ENCODE data around the gene LMO1.

Gene LMO1

DNA sequence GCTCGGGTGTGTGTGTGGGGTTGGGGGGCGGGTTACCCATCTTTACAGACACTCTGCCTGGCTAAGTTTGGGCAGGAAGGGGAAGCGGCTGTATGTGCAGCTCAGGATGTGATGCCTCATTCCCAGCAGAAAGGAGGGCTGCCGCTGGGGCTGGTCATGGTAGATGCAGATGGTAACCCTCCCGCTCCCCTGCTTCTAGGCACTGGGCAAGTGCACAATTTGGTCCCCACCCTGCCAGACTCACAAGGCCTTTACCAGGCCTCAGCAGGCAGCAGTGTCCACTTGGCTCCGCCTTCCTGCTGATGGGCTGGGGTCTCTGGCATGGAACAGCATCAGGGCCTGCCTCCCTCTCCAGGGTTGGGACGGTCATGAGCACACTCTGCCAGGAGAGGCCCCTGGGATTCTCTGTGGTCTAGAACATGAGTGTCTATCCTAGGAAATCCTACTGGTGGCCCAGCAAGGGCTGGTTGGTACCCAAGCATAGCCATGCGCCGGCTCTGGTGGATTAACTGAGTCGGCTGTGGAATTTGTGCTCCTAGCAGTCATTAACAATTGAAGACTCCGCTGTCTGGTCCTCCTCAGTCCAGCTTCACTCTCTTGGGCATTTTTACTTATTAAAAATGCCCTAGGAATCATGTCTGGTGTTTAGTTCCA, 4.2 kb downstream of the LMO1 start:
- Histone ChIP-seq H3F3A (ENCODE audit: control insufficient read depth, insufficient read depth) (no peaks in the 10 kb centered on the region), H3K27ac (ENCODE audit: low read depth, low read length) (no peak overlapping the region), H3K9me2 (replicated peaks; ENCODE audit: control insufficient read depth, low read length) (no peaks in the 10 kb centered on the region), H3K9me3 (ENCODE audit: control insufficient read depth, insufficient read depth, low read length) (no peaks in the 10 kb centered on the region), H4K20me1 (ENCODE audit: control insufficient read depth, insufficient read depth, low read depth, low read length) (no peaks in the 10 kb centered on the region), H3K79me2 (ENCODE audit: control insufficient read depth, low read length) (no peaks in the 10 kb centered on the region), H3K4me1 (ENCODE audit: control insufficient read depth, low read length) (peaks cover 7% of the 10 kb centered on the region; the same call in 1 of the 2 replicates), H3K27me3 (ENCODE audit: control insufficient read depth, low read length) (peaks cover 36% of the 10 kb centered on the region), H3K4me3 (ENCODE audit: low read length) (no peak overlapping the region), H3K36me3 (ENCODE audit: control insufficient read depth, low read length) (no peaks in the 10 kb centered on the region), H3K4me2 (ENCODE audit: low read length) (no peak overlapping the region)
- TF ChIP-seq EZH2phosphoT487 (IDR thresholded peaks at IDR 0.05; ENCODE audit: borderline replicate concordance, low read length) = no peak
- TF ChIP-seq, protein P1, sequence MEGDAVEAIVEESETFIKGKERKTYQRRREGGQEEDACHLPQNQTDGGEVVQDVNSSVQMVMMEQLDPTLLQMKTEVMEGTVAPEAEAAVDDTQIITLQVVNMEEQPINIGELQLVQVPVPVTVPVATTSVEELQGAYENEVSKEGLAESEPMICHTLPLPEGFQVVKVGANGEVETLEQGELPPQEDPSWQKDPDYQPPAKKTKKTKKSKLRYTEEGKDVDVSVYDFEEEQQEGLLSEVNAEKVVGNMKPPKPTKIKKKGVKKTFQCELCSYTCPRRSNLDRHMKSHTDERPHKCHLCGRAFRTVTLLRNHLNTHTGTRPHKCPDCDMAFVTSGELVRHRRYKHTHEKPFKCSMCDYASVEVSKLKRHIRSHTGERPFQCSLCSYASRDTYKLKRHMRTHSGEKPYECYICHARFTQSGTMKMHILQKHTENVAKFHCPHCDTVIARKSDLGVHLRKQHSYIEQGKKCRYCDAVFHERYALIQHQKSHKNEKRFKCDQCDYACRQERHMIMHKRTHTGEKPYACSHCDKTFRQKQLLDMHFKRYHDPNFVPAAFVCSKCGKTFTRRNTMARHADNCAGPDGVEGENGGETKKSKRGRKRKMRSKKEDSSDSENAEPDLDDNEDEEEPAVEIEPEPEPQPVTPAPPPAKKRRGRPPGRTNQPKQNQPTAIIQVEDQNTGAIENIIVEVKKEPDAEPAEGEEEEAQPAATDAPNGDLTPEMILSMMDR (IDR thresholded peaks at IDR 0.05; ENCODE audit: low read depth, low read length, poor library complexity, severe bottlenecking) = no peak

DNA sequence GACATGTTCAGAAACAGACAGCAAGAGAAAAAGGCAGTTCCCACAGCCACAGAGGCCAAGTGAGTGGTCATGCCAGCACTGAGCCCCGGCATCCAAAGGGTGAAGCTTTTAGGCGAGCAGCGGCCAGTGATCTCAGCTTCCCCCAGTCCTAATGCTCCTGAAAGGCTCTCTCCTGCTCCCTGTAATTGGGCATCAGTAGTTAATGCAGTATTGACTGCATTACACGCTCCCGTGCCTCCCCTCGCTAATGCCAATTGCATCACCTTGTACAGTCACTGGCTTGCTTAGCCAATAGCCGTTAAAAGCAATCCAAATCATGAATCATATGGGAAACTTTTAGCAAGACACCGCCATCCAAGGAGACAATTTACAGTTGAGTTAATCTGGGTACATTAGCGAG, 4.9 kb downstream of the LMO1 start:
- Histone ChIP-seq H4K20me1 (ENCODE audit: control insufficient read depth, insufficient read depth, low read depth, low read length) (no peaks in the 10 kb centered on the region), H3K4me2 (ENCODE audit: low read length) (no peak overlapping the region)

DNA sequence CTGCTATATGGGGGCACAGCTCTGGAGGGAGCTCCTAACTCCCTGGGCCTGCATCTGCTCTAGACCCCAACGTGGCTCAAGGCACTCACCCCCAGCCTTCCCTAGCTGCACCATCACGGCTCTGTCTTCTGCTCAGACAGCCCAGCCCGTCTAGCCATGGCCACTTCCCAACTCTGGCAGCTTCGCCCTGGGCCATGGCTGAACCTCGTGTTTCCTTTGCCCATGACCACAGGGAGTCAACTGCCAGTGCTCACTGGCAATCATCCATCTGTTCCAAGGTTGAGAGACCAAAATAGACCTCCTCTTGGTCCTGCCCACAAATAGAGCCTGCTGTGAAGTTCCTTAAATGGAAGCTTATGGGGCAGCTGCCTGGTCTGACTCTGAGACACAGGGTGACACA, 5.4 kb downstream of the LMO1 start:
- H3K9me2 ChIP-seq (replicated peaks; ENCODE audit: control insufficient read depth, low read length) = no peaks in the 10 kb centered on the region
- H3K36me3 ChIP-seq (ENCODE audit: control insufficient read depth, low read length) = no peaks in the 10 kb centered on the region
- H3K27me3 ChIP-seq (ENCODE audit: control insufficient read depth, low read length) = peaks cover 27% of the 10 kb centered on the region
- H3K4me3 ChIP-seq (ENCODE audit: low read length) = no peak overlapping the region
- H3K9me3 ChIP-seq (ENCODE audit: control insufficient read depth, insufficient read depth, low read length) = no peaks in the 10 kb centered on the region
- no peak overlapping the region for H3K27ac ChIP-seq (ENCODE audit: low read depth, low read length)
- H4K20me1 ChIP-seq (ENCODE audit: control insufficient read depth, insufficient read depth, low read depth, low read length) = no peaks in the 10 kb centered on the region
- peaks cover 2% of the 10 kb centered on the region; the same call in 1 of the 2 replicates for H3K4me1 ChIP-seq (ENCODE audit: control insufficient read depth, low read length)
- TF ChIP-seq, protein P1 (IDR thresholded peaks at IDR 0.05; ENCODE audit: low read depth, low read length, poor library complexity, severe bottlenecking) = no peak
- no peak for TF ChIP-seq EZH2phosphoT487 (IDR thresholded peaks at IDR 0.05; ENCODE audit: borderline replicate concordance, low read length)
- no peak overlapping the region for H3K4me2 ChIP-seq (ENCODE audit: low read length)
- H3F3A ChIP-seq (ENCODE audit: control insufficient read depth, insufficient read depth) = no peaks in the 10 kb centered on the region
- H3K79me2 ChIP-seq (ENCODE audit: control insufficient read depth, low read length) = no peaks in the 10 kb centered on the region

More for the DNA sequence above, 4.9 kb downstream of the LMO1 start:
- Histone ChIP-seq H3K79me2 (ENCODE audit: control insufficient read depth, low read length) (no peaks in the 10 kb centered on the region), H3K9me3 (ENCODE audit: control insufficient read depth, insufficient read depth, low read length) (no peaks in the 10 kb centered on the region), H3K27me3 (ENCODE audit: control insufficient read depth, low read length) (peaks cover 31% of the 10 kb centered on the region), H3K9me2 (replicated peaks; ENCODE audit: control insufficient read depth, low read length) (no peaks in the 10 kb centered on the region), H3F3A (ENCODE audit: control insufficient read depth, insufficient read depth) (no peaks in the 10 kb centered on the region), H3K4me1 (ENCODE audit: control insufficient read depth, low read length) (peaks cover 7% of the 10 kb centered on the region; the same call in 1 of the 2 replicates), H3K36me3 (ENCODE audit: control insufficient read depth, low read length) (no peaks in the 10 kb centered on the region), H3K4me3 (ENCODE audit: low read length) (no peak overlapping the region), H3K27ac (ENCODE audit: low read depth, low read length) (no peak overlapping the region)
- TF ChIP-seq EZH2phosphoT487 (IDR thresholded peaks at IDR 0.05; ENCODE audit: borderline replicate concordance, low read length) = no peak
- TF ChIP-seq, protein P1 (IDR thresholded peaks at IDR 0.05; ENCODE audit: low read depth, low read length, poor library complexity, severe bottlenecking) = no peak
